ENCODE data around the gene PSKH1. TPM values are rescaled to one million over a fixed set of nuclear protein-coding genes. Genes with fewer than 3 reads are reported as not detected.

Gene PSKH1
- polyA plus RNA-seq, 1 donor from 2014 or later = 3.8 TPM

DNA sequence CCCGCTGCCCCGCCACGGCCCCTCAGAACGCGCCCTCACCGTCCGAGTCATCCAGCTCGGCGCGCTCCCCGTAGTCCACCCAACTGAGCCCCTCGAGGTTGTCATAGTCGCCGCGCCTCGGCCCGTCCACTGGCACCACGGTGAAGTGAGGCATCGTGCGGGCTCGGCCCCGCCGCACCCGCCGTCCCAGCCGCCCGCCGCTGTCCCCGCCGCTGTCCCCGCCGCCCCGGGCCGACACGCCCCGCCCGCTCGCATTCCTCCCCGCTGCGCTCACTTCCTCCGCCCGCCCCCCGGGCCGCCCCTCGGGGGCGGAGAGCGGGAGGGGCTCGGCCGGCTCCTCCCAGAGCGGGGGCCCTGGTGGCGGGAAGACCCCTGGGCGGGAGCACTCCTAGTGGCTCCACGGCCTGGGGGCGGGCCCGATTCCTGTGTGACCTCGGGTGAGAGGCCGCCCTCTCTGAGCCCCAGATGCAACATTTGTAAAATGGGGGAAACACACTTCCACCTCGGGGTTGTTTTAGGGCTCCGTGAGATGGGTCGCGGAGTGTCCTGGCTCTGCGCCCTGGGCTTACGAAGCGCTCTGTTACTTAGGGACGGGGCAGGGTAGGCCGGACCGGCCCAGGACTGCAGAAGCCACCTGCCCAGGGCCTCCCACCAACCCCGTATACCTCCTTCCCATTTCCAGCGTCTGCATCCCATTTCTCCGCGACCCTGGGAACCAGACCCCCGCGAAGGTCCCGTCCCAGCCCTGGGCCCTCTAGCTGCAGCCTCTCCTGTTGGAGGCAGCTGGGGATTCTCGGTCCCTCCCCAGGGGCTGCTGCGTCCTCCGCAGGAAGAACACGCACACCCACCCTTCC, 75.6 kb downstream of the PSKH1 start, which contains the start of gene SLC12A4:
Gene SLC12A4, minus strand, starts transcription at position 238 of the 854 bp plus-strand sequence. Its CDS starts 84 bp downstream, at position 154.
- Histone ChIP-seq H3K9me2 (ENCODE audit: insufficient read depth, low read length) (no peaks in the 10 kb centered on the region), H3K79me2 (replicated peaks; ENCODE audit: insufficient read depth, low read length) (no peaks in the 10 kb centered on the region), H3K36me3 (ENCODE audit: insufficient read depth, low read length) (no peaks in the 10 kb centered on the region), H3K27ac (ENCODE audit: low read length) (no peak within 1 kb of the TSS), H2AFZ (ENCODE audit: low read depth, low read length) (no peak within 1 kb of the TSS), H3K4me3 (ENCODE audit: low read length) (no peak within 1 kb of the TSS), H4K20me1 (ENCODE audit: insufficient read depth) (no peaks in the 10 kb centered on the region), H3K27me3 (ENCODE audit: insufficient read depth, low read depth, low read length) (peaks cover 29% of the 10 kb centered on the region), H3K9me3 (ENCODE audit: low read length) (no peaks in the 10 kb centered on the region), H3K4me2 (ENCODE audit: low read length) (no peak within 1 kb of the TSS), H3K9ac (ENCODE audit: low read length) (no peak within 1 kb of the TSS), H3F3A (ENCODE audit: insufficient read depth, low read length, poor library complexity, severe bottlenecking) (no peaks in the 10 kb centered on the region)
- TF ChIP-seq, protein P1, sequence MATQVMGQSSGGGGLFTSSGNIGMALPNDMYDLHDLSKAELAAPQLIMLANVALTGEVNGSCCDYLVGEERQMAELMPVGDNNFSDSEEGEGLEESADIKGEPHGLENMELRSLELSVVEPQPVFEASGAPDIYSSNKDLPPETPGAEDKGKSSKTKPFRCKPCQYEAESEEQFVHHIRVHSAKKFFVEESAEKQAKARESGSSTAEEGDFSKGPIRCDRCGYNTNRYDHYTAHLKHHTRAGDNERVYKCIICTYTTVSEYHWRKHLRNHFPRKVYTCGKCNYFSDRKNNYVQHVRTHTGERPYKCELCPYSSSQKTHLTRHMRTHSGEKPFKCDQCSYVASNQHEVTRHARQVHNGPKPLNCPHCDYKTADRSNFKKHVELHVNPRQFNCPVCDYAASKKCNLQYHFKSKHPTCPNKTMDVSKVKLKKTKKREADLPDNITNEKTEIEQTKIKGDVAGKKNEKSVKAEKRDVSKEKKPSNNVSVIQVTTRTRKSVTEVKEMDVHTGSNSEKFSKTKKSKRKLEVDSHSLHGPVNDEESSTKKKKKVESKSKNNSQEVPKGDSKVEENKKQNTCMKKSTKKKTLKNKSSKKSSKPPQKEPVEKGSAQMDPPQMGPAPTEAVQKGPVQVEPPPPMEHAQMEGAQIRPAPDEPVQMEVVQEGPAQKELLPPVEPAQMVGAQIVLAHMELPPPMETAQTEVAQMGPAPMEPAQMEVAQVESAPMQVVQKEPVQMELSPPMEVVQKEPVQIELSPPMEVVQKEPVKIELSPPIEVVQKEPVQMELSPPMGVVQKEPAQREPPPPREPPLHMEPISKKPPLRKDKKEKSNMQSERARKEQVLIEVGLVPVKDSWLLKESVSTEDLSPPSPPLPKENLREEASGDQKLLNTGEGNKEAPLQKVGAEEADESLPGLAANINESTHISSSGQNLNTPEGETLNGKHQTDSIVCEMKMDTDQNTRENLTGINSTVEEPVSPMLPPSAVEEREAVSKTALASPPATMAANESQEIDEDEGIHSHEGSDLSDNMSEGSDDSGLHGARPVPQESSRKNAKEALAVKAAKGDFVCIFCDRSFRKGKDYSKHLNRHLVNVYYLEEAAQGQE (IDR thresholded peaks at IDR 0.05; ENCODE audit: borderline replicate concordance) = no peak
- TF ChIP-seq, protein P2, sequence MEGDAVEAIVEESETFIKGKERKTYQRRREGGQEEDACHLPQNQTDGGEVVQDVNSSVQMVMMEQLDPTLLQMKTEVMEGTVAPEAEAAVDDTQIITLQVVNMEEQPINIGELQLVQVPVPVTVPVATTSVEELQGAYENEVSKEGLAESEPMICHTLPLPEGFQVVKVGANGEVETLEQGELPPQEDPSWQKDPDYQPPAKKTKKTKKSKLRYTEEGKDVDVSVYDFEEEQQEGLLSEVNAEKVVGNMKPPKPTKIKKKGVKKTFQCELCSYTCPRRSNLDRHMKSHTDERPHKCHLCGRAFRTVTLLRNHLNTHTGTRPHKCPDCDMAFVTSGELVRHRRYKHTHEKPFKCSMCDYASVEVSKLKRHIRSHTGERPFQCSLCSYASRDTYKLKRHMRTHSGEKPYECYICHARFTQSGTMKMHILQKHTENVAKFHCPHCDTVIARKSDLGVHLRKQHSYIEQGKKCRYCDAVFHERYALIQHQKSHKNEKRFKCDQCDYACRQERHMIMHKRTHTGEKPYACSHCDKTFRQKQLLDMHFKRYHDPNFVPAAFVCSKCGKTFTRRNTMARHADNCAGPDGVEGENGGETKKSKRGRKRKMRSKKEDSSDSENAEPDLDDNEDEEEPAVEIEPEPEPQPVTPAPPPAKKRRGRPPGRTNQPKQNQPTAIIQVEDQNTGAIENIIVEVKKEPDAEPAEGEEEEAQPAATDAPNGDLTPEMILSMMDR (IDR thresholded peaks at IDR 0.05; ENCODE audit: poor library complexity, severe bottlenecking) = no peak
- no peak for TF ChIP-seq MXI1 (conservative IDR thresholded peaks at IDR 0.05; ENCODE audit: poor library complexity, severe bottlenecking)
- no peak for TF ChIP-seq EP300 (conservative IDR thresholded peaks at IDR 0.05; ENCODE audit: poor library complexity, severe bottlenecking)
- TF ChIP-seq RAD21 (conservative IDR thresholded peaks at IDR 0.05) = no peak
- no peak for TF ChIP-seq EZH2 (IDR thresholded peaks at IDR 0.05; ENCODE audit: borderline replicate concordance, insufficient read depth, low read length, poor library complexity, severe bottlenecking)
- no peak for TF ChIP-seq TAF1 (IDR thresholded peaks at IDR 0.05; ENCODE audit: low read depth)
- no peak for TF ChIP-seq SMC3 (conservative IDR thresholded peaks at IDR 0.05; ENCODE audit: poor library complexity)
- TF ChIP-seq POLR2AphosphoS5 (IDR thresholded peaks at IDR 0.05) = no peak

DNA sequence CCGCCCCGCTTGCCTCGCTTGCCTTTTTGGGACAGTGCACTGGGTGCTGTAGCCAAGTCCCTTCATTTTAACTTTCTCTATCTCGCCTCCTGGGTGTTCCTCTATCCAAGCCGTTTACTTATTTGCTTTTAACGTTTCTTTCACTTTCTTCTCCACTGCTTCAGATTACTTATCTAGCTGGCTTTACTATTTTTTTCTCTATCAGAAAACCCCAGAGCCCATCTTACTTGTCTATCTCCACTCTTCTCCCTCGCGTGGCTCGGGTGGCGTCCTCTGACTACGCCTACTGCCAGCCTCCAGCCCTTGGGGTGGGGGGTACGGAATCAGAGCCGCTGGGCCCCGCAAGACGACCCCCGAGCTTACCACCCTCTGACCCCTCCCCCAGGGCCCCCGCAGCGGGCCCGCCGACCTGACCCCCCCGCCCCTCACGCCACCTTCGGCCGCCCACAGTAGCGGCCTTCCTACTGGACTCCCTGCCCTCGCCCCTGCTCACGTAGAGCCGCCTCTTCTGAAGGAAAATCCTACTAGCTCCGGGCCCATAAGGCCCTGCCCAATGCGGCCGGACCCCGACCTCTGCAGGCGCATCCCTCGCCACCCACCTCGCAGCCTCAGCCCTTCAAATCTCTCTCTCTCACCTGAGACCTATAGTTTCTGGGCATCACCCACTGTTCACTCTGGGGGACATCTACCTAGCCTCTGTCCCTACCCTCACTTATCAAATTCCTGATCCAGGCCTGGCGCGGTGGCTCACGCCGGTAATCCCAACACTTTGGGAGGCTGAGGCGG, 76.4 kb downstream of the PSKH1 start:
- TF ChIP-seq MXI1 (conservative IDR thresholded peaks at IDR 0.05; ENCODE audit: poor library complexity, severe bottlenecking) = no peak
- TF ChIP-seq, protein P2 (IDR thresholded peaks at IDR 0.05; ENCODE audit: poor library complexity, severe bottlenecking) = no peak
- no peak for TF ChIP-seq EP300 (conservative IDR thresholded peaks at IDR 0.05; ENCODE audit: poor library complexity, severe bottlenecking)
- TF ChIP-seq RAD21 (conservative IDR thresholded peaks at IDR 0.05) = no peak
- Histone ChIP-seq H3K36me3 (ENCODE audit: insufficient read depth, low read length) (no peaks in the 10 kb centered on the region), H3K9me2 (ENCODE audit: insufficient read depth, low read length) (no peaks in the 10 kb centered on the region), H3K27ac (ENCODE audit: low read length) (no peak overlapping the region), H3K4me3 (ENCODE audit: low read length) (no peak overlapping the region), H3K79me2 (replicated peaks; ENCODE audit: insufficient read depth, low read length) (no peaks in the 10 kb centered on the region), H3K9ac (ENCODE audit: low read length) (no peak overlapping the region), H3F3A (ENCODE audit: insufficient read depth, low read length, poor library complexity, severe bottlenecking) (no peaks in the 10 kb centered on the region), H2AFZ (ENCODE audit: low read depth, low read length) (no peak overlapping the region), H4K20me1 (ENCODE audit: insufficient read depth) (no peaks in the 10 kb centered on the region), H3K27me3 (ENCODE audit: insufficient read depth, low read depth, low read length) (peaks cover 29% of the 10 kb centered on the region), H3K9me3 (ENCODE audit: low read length) (no peaks in the 10 kb centered on the region), H3K4me2 (ENCODE audit: low read length) (no peak overlapping the region)
